Astrocyte of the spinal cord (primary cell): ENCODE data around the gene TTYH3.

Experiments
- DNase-seq: peaks from one replicate; pipeline ENCODE4 v3.0.0; 2011; ENCODE audit warnings: low read depth, low spot score
- H3K4me3 ChIP-seq: 2 replicates; pipeline ENCODE4 v1.5.1; 2011; ENCODE audit warnings: low read depth, mild to moderate bottlenecking, low read length, moderate library complexity
- in situ Hi-C: cut with HindIII; loops from 2 replicates; pipeline ENCODE4 v1.10.0; 2017; ENCODE audit warnings: low sequenced_read_pairs
- TF ChIP-seq, protein P1 (sequence below): IDR thresholded peaks from 2 replicates; pipeline ENCODE4 v1.5.1; 2012; ENCODE audit warnings: low read depth, mild to moderate bottlenecking, low read length, inconsistent platforms

Gene TTYH3

DNA sequence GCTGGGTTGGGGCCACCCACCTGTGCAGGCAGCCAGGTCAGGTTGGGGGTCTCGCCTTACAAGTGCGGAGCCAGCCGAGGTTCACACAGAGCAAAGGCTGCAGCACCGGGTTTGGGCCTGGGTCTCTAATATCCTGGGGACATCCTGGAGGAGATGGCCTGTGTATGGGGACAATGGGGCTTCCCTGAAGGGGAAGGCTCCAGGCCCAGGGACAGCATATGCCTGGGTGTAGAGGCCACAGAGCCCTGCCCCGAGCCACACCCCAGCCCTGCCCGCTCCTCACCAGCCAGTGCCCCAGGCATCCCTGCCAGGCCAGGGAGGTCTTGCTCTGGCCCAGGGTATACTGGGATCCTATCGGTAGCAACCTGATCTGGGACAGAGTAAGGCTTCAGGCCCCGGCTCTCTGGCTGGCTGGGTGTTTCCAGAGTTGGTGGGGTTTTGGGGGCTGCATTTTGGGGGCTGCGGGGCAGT, 9.1 kb downstream of the TTYH3 start:
- in situ Hi-C loops = no loop called here
- TF ChIP-seq, protein P1, sequence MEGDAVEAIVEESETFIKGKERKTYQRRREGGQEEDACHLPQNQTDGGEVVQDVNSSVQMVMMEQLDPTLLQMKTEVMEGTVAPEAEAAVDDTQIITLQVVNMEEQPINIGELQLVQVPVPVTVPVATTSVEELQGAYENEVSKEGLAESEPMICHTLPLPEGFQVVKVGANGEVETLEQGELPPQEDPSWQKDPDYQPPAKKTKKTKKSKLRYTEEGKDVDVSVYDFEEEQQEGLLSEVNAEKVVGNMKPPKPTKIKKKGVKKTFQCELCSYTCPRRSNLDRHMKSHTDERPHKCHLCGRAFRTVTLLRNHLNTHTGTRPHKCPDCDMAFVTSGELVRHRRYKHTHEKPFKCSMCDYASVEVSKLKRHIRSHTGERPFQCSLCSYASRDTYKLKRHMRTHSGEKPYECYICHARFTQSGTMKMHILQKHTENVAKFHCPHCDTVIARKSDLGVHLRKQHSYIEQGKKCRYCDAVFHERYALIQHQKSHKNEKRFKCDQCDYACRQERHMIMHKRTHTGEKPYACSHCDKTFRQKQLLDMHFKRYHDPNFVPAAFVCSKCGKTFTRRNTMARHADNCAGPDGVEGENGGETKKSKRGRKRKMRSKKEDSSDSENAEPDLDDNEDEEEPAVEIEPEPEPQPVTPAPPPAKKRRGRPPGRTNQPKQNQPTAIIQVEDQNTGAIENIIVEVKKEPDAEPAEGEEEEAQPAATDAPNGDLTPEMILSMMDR = no peak
- DNase-seq = no peak
- H3K4me3 ChIP-seq = no peak overlapping the region

DNA sequence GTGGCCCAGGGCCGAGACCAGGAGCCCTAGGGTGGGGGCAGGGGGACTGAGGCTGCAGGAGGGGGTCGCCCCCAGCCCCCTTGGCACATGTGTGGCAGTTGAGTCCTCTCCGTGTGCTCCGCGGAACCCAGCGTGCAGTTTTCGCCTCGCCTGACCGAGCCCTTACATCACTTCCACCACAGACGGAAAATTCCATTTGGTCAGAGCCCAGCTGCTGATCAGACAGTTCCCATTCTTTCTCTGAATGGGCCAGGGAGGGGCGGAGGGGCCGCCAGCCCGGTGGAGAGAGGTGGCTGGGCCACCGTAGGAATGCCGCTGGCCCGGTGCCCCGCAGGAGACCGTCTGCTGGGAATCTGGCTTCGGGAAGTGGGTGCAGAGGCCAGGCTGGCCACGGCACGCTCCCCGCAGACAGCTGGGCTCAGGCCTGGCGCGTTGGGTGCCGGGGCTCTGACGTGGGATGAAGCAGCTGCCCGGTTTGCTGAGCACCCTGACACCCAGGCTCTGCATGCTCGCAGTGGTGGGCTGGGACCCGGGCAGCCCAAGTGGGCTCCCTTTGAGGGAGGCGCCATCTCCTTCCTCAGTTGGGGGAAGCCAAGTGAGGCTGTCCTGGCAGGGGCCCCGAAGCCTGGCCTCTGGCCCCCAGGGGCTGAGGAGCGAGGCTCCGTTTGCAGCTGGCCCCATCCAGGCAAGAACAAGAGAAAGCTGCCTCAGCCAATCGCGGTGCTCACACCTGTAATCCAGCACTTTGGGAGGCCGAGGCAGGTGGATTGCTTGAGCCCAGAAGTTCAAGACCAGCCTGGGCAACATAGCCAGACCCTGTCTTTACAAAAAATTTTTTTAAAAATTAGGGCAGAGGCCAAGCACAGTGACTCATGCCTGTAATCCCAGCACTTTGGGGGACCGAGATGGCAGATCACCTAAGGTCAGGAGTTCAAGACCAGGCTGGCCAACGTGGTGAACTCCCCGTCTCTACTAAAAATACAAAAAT, 9.9 kb downstream of the TTYH3 start:
- TF ChIP-seq, protein P1 = no peak
- DNase-seq = peak; percentile 98
- in situ Hi-C loops = no loop called here
- H3K4me3 ChIP-seq = no peak overlapping the region

DNA sequence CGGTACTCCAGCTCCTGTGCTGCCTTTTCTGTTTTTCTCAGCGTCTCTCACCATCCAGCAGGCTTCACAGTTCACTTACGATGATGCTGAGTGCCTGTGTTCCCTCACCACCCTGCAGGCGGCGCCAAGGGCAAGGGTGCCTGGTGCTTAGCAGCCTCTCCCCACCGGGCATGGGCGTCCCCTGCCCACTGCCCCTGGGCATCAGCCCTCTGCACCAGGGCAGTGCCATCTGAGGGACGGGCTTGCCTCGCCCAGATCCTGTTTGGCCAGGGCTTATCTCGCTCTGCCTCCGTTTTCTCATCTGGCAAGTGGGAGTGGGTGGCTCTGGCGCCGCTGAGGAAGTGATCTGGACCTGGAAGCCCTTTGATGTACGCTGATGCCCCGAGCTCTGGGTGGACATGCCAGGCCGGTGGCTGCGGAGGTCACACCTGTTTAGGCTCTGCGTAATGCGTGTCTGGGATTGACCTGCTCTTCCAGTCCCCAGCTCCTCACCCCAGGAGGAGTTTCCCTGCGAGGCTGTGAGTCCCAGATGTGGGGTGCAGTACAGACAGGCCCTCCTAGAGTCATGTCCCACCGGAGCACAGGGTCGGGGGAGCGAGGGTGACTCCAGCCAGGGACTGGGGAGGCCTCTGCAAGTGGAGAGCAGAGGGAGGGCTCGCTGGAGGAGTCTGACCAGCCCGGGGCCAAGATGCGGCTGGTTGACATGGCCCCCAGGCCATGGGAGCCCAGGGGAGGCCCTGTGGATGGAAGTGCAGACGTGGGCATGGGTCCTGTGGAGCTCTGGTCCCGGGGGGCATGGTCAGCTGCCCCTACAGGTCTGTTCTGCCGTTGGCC, 11.8 kb downstream of the TTYH3 start:
- in situ Hi-C loops = no loop called here
- DNase-seq = no peak
- TF ChIP-seq, protein P1 = peak; percentile 19
- no peak overlapping the region for H3K4me3 ChIP-seq

DNA sequence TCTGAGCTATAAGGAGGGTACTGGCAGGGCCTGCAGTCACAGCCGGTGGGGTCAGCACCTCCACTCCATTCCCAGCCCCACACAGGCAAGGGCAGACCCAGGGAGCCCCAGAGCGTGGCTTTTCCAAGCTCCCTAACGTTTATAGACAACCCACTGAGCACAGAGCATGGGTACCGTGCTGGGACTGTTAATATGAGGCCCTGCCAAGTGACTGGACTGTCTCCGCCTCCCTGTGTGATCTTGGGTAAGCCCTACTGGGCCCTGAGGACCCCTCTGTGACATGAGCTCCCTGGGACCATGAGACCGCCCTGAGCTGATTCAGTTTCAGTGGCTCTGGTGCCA, 12.4 kb downstream of the TTYH3 start:
- in situ Hi-C loops = no loop called here
- no peak for DNase-seq
- TF ChIP-seq, protein P1 = no peak
- no peak overlapping the region for H3K4me3 ChIP-seq

GRCh38 chr7:2644562-2645273, 12.9 kb downstream of the TTYH3 start:
- in situ Hi-C loops = no loop called here
- no peak for DNase-seq
- TF ChIP-seq, protein P1 = no peak
- no peak overlapping the region for H3K4me3 ChIP-seq

GRCh38 chr7:2645274-2645868, 13.6 kb downstream of the TTYH3 start:
- in situ Hi-C loops = no loop called here
- no peak overlapping the region for H3K4me3 ChIP-seq
- TF ChIP-seq, protein P1 = no peak
- DNase-seq = no peak
